ENCODE data around the gene TTYH3.
A peak's percentile ranks its signal among the peaks of the same experiment; 100 is the strongest.
"Not testable (repeated sequence)": the region's sequence is repeated elsewhere in the genome, so short reads cannot be mapped to it uniquely, and the experiment has no call there.

TTYH3 gene

DNA sequence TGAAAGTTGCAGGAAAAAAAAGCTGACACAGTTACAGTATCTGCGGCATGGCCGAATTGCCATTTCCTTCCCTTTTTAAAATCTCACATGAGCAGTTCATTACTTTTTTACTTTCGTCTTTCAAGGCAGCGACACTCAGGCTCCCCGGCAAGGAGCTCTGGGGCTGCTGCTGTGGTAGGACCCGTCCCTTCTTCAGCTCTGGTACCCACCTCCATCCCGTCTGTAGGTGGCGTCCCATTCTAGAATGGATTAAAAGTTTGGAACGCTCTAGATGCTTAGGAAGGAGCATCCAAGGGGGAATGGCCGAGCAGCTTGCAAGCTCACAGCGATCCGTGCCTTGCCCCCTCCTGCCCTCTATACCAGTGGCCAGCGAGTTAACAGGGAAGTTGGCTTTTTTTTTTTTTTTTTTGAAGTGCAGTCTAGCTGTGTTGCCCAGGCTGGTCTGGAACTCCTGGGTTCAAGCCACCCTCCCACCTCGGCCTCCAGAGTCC is 22.8 kb upstream of the TTYH3 start:
- Histone ChIP-seq H3K4me3 (replicated peaks; ENCODE audit: low read depth, low read length) (no peak overlapping the region), H3K36me3 (ENCODE audit: control insufficient read depth, insufficient read depth, low read length) (no peaks in the 10 kb centered on the region), H3K27me3 (replicated peaks; ENCODE audit: control insufficient read depth, insufficient read depth, low read length) (no peaks in the 10 kb centered on the region)
- no peak for DNase-seq (ENCODE audit: extremely low read depth, insufficient read length)
- TF ChIP-seq, protein P1, sequence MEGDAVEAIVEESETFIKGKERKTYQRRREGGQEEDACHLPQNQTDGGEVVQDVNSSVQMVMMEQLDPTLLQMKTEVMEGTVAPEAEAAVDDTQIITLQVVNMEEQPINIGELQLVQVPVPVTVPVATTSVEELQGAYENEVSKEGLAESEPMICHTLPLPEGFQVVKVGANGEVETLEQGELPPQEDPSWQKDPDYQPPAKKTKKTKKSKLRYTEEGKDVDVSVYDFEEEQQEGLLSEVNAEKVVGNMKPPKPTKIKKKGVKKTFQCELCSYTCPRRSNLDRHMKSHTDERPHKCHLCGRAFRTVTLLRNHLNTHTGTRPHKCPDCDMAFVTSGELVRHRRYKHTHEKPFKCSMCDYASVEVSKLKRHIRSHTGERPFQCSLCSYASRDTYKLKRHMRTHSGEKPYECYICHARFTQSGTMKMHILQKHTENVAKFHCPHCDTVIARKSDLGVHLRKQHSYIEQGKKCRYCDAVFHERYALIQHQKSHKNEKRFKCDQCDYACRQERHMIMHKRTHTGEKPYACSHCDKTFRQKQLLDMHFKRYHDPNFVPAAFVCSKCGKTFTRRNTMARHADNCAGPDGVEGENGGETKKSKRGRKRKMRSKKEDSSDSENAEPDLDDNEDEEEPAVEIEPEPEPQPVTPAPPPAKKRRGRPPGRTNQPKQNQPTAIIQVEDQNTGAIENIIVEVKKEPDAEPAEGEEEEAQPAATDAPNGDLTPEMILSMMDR (IDR thresholded peaks at IDR 0.05; ENCODE audit: insufficient read depth, low read length, poor library complexity, severe bottlenecking): peak; percentile 47

DNA sequence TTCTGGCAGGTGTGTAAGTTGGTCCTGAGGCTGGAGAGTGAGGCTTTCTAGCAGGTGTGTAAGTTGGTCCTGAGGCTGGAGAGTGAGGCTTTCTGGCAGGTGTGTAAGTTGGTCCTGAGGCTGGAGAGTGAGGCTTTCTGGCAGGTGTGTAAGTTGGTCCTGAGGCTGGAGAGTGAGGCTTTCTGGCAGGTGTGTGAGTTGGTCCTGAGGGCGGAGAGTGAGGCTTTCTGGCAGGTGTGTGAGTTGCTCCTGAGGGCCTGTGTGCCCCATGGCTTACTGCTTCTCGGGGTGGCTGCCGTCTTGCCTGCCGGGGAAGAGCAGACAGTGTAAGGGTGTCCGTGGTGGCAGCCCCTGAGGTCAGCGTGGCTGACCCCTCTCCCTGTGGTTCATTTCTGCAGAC is 22.1 kb upstream of the TTYH3 start:
- H3K36me3 ChIP-seq (ENCODE audit: control insufficient read depth, insufficient read depth, low read length); H3K27me3 ChIP-seq (replicated peaks; ENCODE audit: control insufficient read depth, insufficient read depth, low read length); DNase-seq (ENCODE audit: extremely low read depth, insufficient read length); H3K4me3 ChIP-seq (replicated peaks; ENCODE audit: low read depth, low read length): not testable (repeated sequence)

DNA sequence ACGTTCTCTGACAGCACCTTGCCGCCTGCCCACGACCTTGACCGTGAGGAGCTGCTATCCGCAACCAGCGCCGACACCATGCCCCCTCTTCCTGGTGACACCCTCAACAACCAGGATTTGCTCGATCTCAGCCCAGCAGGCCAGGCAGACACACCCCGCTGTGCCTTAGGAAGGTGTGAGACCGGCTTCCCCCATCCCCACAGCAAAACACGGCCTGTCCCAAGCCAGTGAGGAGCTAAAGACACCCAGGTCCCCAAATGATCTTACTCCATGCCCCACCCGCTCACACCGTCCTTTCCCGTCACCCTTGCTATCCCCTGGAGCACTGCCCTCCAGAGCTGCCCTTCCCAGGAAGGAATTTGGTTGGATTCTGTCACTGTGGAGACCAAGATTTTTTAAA is 21.3 kb upstream of the TTYH3 start:
- no peak for DNase-seq (ENCODE audit: extremely low read depth, insufficient read length)
- Histone ChIP-seq H3K4me3 (replicated peaks; ENCODE audit: low read depth, low read length) (no peak overlapping the region), H3K36me3 (ENCODE audit: control insufficient read depth, insufficient read depth, low read length) (no peaks in the 10 kb centered on the region), H3K27me3 (replicated peaks; ENCODE audit: control insufficient read depth, insufficient read depth, low read length) (no peaks in the 10 kb centered on the region)
- TF ChIP-seq, protein P1 (IDR thresholded peaks at IDR 0.05; ENCODE audit: insufficient read depth, low read length, poor library complexity, severe bottlenecking): no peak

DNA sequence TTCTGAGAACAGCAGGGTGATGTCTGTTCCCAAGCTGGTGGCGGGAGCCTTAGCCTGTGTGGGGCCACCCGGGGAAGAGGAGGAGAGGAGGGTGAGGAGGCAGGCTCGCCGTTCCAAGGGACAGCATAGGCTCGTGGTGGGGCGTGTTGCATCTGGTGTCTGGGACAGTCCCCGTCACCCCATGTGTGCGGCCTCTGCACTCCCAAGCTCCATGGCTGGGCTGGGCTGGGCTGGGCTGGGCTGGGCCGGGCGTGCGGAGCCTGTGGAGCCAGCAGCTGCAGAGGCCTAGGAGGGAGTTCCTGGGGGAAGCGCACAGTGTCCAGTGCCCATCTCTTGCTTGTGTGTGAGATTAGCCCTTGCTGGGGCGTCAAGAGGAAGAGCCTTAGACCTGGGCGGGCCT is 20.9 kb upstream of the TTYH3 start:
- DNase-seq (ENCODE audit: extremely low read depth, insufficient read length): no peak
- Histone ChIP-seq H3K36me3 (ENCODE audit: control insufficient read depth, insufficient read depth, low read length) (no peaks in the 10 kb centered on the region), H3K4me3 (replicated peaks; ENCODE audit: low read depth, low read length) (no peak overlapping the region), H3K27me3 (replicated peaks; ENCODE audit: control insufficient read depth, insufficient read depth, low read length) (no peaks in the 10 kb centered on the region)
- TF ChIP-seq, protein P1 (IDR thresholded peaks at IDR 0.05; ENCODE audit: insufficient read depth, low read length, poor library complexity, severe bottlenecking): no peak

DNA sequence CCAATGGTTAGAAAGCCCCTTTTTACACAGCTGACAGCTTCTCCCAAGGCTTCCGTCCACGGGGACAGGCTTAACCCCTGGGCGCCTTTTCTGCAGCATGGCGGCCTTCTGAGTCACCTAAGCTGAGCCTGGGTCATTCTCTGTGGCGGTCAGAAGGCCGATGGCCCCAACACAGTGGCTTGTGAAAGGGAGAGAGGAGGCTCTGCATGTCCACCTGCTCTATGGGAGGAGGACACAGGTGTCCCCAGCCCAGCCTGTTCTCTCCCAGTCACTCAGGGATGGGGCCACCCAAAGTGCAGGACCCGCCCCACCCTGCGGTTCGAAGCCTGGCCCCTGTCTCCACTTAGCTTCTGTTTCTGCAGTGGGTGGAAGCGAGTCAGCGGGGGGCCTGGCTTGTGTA is 20.4 kb upstream of the TTYH3 start:
- TF ChIP-seq, protein P1 (IDR thresholded peaks at IDR 0.05; ENCODE audit: insufficient read depth, low read length, poor library complexity, severe bottlenecking): no peak

DNA sequence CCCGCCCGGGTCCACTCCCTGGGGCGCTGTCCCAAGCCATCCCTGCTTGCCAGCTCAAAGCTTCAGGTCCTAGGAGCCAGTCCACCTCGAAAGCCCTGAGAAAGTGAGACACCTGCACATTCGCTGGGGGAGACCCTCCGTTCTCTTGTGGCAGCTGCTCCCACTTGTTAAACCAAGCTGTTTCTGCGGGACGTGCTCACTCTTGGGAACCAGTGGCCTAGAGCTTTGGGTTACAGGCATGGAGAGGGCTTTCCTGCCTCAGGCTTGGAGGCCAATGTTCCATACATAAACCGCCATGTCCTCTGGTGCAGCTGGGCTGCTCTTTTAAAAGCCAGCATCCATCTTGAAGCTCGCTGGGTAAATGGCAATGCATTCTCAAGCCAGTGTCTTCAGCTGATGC is 19.9 kb upstream of the TTYH3 start:
- Histone ChIP-seq H3K27me3 (replicated peaks; ENCODE audit: control insufficient read depth, insufficient read depth, low read length) (no peaks in the 10 kb centered on the region), H3K4me3 (replicated peaks; ENCODE audit: low read depth, low read length) (no peak overlapping the region), H3K36me3 (ENCODE audit: control insufficient read depth, insufficient read depth, low read length) (no peaks in the 10 kb centered on the region)
- TF ChIP-seq, protein P1 (IDR thresholded peaks at IDR 0.05; ENCODE audit: insufficient read depth, low read length, poor library complexity, severe bottlenecking): no peak
- no peak for DNase-seq (ENCODE audit: extremely low read depth, insufficient read length)

More for the DNA sequence above, 20.4 kb upstream of the TTYH3 start:
- no peaks in the 10 kb centered on the region for H3K27me3 ChIP-seq (replicated peaks; ENCODE audit: control insufficient read depth, insufficient read depth, low read length)
- no peak for DNase-seq (ENCODE audit: extremely low read depth, insufficient read length)
- H3K4me3 ChIP-seq (replicated peaks; ENCODE audit: low read depth, low read length): no peak overlapping the region
- H3K36me3 ChIP-seq (ENCODE audit: control insufficient read depth, insufficient read depth, low read length): no peaks in the 10 kb centered on the region

Measured in GM06990 (cell line).